ENCODE results near the gene TRAF2.
"Not testable (repeated sequence)": the region's sequence is repeated elsewhere in the genome, so short reads cannot be mapped to it uniquely, and the experiment has no call there.

The TRAF2 gene

DNA sequence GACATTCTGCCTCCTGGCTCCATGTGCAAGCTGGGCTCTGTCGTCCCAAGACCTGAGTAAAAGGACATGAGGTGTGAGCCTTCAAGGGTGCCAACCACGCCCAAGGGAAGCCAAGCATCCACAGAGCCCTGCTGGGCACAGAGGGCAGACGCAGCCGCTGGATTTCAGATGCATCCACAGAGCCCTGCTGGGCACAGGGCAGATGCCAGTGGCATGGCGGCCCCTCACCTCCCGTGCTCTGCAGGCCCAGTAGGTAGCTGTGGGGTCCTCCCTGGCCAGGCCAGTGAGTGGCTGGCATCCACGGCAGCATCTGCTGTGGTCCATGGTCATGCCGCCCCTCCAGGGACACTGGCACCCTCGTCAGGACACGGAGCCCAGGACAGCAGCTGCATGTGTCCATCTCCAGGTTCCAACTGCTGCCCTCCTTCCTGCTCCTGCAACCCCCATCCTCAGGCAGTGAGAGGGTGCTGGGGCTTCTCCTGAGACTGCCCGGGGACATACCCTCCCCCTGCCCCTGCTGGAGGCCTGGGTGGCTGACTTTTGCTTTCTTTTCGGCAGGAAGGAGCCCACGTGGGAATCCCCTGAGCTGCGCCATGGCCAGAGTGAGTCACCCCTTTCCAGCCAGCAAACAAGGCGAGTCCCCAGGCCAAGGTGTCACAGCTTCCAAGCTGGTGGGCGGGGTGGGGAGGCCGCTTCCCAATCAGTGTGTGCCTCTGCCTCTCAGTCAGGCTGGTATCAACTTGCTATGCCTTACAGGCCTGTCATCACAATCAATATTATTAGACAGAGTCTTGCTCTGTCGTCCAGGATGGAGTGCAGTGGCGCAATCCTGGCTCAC lies 4.0 kb upstream of the TRAF2 start:
- DNase-seq = no peak

DNA sequence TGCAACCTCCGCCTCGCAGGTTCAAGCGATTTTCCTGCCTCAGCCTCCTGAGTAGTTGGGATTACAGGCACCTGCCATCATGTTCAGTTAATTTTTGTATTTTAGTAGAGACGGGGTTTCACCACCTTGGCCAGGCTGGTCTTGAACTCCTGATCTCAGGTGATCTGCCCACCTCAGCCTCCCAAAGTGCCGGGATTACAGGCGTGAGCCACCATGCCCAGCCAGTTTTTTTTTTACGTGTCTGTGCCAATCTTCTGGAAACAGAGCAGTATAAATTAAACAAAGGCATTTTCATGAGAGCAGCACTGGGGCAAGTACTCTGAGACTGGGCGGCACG lies 3.4 kb upstream of the TRAF2 start:
- DNase-seq = not testable (repeated sequence)

DNA sequence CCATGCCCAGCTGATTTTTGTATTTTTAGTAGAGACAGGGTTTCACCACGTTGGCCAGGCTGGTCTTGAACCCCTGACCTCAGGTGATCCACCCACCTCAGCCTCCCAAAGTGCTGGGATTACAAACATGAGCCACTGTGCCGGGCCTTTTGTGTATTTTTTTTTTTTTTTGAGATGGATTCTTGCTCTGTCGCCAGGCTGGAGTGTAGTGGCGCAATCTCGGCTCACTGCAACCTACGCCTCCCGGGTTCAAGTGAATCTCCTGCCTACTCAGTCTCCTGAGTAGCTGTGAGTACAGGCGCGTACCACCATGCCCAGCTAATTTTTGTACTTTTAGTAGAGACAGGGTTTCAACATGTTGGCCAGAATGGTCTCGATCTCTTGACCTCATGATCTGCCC lies 2.6 kb upstream of the TRAF2 start:
- DNase-seq = not testable (repeated sequence)

DNA sequence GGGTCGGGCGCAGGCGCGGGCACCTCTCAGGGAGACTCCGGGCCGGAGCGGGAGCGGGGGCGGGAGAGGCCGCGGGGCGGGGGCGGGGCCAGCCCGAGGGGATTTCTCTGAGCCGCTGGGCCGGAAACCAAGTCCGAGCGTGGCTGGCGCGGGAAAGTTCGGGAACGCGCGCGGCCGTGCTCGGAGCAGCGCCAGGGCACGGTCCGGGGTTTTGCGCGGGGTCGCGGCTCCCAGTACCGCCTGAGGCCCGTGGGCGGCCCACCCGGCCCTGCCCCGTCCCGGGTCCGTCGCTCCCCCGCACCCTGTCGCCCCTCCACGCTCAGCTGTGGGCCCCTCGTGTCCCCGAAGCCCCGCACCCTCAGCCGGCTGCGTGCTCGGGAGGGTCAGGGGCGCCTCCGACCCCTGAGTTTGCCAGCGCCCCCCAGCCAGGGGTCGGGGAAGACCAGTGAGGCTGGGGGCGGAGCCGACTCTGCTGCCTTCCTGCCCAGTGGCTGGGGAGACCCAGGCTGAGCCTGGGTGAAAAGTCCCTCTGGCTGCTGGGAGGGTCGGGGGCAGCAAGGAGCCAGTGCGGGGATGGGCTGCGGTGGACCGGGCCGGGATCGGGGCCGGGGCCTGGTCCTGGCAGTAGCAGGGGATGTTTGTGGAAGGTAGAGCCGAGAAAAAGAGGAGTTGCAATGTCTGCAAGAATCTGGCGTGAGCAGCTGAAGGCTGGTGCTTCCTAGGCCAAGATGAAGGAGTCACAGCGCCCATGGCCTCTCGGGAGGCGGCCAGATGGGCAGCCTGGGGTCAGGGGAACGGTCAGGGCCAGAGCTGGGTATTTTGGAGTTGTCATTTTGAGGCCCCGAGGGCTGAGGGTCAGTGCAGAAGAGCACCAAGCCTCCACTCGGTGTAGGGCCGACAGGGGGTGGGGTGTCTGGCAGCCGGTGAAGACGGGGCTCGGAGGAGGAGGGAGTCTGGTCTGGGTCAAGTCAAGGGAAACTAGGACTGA lies 588 bp downstream of the TRAF2 start:
- no peak for DNase-seq

DNA sequence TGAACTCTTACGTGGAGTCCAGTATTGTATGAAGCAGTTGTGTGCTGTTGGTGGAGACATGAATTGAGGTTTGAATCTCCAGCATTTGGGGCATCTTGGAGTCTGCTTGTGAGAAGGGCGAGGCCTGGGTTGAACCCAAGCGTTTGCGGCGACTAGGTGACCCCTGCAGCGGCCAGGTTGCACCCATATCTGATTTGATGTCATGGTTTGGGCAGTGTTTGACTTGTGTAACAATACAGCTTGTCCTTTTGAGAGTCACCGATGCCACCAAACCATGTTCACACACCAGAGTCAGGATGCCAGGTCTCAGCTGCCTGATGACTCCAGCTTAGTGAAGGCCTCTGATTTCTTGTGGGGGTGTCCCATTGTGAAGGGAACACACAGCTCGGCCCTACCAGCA lies 2.1 kb downstream of the TRAF2 start:
- DNase-seq = no peak

DNA sequence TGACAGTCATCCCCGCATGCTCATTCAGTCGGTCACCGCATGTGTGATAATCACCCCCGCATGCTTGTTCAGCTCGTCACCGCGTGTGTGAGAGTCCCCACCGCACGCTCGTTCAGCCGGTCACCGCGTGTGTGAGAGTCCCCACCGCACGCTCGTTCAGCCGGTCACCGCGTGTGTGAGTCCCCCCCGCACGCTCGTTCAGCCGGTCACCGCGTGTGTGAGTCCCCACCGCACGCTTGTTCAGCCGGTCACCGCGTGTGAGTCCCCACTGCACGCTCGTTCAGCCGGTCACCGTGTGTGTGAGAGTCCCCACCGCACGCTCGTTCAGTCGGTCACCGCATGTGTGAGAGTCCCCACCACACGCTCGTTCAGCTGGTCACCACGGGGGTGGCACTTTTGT lies 3.5 kb downstream of the TRAF2 start:
- DNase-seq = no peak

DNA sequence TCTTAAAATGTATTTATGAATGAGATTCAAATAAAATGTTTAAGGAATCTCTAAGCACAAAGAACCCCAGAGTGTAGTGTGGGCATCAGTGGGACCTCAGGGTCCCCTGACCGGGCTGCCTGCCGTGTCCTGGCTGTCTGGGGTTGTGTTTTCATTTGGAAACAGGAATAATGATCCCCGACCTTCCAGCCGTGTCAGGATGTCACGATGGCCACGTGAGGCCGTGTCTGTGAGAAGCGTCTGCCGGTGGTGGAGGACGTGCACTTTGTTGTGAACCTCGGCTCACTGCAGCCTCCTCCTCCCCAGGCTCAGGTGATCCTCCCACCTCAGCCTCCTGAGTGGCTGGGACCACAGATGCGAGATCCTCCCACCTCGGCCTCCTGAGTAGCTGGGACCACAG lies 4.3 kb downstream of the TRAF2 start:
- DNase-seq = no peak

DNA sequence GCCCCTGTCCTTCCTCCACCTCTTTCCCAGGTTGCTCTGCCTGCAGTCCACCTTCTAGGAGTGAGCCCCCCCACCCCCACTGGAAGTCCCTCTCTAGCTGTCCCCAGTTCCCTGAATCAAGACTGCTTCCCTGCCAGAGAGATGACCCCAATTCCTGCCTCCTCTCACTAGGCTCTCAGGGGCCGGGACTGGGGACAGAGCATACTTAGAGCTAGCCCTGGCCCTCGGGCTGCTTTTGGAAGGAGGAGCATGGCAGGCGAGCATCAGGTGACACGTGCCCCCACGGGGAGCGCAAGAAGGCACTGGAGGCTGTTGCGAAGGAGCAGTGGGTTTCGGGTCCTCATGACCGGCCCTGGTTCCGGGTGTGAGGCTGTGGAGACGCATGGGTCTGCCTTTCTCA lies 9.7 kb downstream of the TRAF2 start:
- DNase-seq = no peak

DNA sequence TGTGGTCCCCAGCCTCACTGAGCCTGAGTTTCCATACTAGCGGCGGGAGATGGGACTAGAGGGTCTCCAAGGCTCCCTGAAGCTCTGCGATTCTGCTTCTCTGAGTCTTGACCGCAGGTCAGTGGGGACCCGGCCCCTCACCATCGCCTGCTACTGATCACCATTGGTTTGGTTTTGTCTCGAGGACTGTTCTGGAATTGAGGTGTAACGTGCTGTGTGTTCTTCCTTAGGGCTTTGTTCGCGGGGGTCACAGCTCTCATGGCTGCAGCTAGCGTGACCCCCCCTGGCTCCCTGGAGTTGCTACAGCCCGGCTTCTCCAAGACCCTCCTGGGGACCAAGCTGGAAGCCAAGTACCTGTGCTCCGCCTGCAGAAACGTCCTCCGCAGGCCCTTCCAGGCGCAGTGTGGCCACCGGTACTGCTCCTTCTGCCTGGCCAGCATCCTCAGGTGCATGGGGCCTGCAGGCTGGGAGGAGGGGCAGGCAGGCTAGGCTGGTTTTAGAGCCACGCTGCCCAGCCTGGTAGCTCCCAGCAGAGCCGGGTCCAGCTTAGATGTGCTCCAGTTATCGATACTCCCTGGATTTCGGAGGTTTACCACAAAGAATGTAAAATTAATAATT lies 12.3 kb downstream of the TRAF2 start:
- no peak for DNase-seq

DNA sequence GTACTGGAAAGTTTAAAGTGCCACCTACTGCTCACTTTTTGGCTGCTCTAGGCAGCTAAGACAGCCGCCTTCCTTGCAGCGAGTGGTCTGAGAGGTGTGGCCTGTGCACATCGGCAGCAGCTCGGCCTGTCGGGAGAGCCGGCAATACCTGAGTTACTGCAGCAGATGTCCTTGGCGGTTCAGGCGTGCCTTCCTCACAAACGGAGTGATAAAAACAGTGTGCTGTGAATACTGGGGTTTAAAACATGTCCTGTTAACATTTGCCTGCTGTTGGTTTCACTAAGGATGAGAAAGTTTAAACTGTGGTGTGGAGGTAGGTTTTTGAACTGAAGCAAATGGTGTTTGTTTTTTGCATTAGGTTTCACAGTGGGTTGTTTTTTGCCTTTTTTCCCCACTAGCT lies 12.9 kb downstream of the TRAF2 start:
- DNase-seq = no peak

DNA sequence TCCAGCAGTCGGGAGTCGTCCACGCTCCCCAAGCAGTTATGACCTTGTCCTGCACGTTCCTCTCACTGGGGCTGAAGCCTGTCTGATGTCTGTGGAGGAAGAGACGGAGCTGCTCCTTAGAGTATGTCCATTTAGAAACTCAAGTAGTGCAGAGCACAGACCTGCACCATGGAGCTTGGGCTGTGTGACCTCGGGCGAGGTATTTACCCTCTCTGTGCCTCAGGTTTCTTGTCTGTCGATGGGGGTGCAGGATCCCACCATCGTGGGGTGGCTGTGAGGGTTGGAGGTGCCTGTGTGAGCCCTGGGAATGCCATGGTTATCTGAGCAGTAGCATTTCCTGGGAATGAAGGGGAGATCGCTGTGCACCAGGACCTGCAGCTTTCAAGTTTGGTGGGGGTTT lies 14.2 kb downstream of the TRAF2 start:
- no peak for DNase-seq

DNA sequence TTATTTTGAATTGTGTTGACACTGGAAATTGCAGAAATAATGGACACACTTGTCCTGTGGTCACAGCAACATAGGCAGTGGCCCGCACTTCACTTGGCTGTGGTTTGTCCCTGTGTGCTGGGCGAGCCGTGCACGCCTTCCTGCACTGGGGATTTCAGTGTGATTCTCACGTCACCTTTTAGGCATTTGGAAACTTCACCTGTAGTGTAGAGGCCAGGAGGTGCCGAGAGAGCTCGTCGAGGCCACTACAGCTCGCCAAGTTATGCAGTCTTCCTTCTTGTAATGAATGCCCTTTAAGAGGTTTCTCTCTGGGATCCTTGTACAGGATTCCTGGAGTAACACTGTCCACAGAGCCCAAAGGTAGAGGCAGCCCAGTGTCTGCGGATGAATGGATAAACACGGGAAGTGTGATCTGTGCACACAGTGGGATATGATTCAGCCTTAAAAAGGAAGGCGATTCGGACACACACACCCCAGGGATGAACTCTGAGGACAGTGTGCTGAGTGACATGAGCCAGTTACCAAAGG lies 14.7 kb downstream of the TRAF2 start:
- DNase-seq = no peak

DNA sequence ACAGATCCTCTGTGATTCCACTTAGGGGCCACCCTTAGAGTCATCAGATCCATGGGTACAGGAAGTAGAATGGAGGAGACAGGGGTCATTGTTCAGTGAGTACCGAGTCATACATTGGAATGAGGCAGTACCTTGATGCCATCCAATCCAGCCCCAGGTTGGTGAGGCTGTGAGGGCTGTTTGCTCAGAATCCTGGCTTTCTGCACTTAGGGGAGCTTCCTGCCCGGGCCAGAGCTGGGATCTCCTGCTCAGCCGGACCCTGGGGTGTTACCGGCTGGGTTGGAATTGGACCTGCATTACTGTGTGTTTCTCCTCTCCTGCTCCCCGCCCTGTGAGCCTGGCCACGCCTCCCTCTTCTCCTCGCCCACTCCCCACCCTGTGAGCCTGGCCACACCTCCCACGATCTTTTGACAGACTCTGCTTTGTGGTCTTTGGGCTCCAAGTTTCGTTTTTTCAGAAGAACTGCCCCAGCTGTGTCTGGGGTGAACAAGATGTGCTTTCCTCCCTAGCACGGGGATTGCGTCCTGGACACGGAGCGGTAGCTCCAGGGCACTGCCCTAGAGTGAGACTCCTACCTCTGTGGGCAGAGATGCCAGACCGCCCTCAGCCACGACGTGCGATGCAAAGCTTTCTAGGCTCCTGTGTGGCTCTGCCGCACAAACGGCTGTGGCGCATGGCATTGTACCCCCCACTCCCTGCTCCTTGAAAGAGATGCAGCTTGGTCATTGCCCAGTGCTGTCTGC lies 15.4 kb downstream of the TRAF2 start:
- DNase-seq = no peak

DNA sequence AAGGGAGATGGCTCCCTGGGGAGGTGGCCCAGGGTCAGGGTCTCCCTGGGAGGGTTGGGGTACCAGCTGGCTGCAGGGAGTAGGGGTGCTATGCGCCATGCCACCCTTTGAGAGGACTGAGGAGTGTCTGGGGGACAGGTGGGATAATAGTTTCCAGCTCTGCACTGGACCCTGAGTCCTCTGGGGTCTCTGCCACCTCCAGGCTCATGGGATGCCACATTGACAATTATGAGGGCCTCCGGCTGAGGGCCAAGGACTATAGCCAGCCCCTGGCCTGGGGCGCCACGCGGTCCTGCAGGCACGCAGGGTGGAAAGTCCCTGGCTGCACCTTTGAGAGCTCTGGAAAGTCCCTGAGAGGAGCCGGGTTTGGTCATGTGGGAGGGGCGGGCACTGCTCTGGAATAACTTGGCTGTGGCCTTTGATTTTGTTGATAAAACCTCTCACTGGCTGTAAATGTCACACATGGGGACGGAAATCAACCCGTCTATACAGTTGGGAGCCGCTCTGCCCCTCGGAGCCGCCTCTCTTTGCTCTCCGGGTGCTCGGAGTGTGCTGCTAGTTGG lies 16.0 kb downstream of the TRAF2 start:
- DNase-seq = peak; percentile 78

DNA sequence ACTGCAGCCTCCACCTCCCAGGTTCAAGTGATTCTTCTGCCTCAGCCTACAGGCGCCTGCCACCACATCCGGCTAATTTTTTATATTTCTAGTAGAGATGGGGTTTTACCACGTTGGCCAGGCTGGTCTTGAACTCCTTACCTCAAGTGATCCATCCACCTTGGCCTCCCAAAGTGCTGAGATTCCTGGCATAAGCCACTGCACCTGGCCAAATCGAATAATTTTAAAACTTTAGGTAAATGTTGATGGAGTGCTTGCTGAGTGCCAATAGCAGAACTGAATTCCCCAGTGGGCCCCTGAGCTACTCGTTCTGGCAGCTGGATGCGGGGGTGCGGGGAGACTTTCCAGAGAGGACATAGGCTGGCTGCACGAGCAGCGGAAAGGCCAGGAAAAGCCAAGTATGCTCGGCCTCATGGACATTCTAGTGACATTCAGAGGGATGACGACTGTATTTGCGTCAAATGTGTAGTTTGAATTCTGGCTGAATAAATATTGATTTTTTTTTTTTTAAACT lies 16.8 kb downstream of the TRAF2 start:
- no peak for DNase-seq

DNA sequence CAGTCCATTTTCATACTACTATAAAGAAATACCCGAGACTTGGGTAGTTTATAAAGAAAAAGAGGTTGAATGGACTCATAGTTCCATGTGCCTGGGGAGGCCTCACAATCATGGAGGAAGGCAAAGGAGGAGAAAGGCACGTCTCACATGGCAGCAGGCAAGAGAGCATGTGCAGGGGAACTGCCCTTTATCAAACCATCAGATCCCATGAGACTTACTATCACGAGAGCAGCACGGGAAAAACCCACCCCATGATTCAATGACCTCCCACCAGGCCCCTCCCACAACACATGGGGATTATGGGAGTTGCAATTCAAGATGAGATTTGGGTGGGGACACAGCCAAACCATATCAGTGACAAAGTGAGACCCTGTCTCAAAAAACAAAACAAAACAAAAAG lies 19.9 kb downstream of the TRAF2 start:
- DNase-seq = no peak

DNA sequence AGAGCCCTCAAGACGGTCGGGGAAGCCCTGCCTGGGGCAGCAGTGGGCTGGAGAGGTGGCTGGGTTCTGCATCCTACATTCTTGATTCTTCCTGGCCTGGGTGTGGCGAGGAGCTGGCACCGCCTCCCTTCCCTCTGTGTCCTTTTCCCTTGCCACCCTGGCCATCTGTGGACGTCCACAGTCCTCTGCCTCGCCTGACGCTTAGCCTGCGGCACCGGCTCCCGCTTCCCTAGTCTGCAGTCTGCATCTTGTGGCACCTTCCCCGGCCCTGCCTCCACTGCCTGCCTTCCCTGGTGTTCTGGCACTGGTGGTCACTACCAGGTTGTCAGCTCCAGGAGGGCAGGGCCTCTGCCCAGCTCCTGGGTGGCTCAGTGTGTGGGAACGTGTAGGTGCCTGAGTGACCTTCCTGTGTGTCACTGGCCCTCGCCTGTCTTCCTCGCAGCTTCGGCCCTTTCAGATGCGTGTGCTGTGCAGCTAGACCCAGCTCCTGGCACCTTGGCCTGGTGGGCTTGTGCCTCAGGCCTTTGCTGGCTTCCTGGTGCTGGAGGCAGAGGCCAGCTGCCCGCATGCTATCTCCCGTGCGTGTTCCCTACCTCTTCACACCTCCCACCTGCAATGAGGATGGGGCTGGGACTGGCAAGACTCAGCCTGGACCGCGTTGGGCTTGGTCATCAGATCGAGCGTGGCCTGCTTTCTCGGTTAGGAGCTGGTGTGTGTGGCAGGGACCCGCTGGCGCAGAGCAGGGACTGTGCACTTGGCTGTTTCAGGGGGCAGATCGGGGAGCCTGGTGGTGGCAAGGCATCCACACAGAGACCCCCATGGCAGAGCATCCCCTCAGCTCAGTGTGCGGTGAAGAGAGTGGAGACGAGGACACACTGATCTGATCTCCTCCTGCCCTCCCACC lies 20.9 kb downstream of the TRAF2 start:
- no peak for DNase-seq

DNA sequence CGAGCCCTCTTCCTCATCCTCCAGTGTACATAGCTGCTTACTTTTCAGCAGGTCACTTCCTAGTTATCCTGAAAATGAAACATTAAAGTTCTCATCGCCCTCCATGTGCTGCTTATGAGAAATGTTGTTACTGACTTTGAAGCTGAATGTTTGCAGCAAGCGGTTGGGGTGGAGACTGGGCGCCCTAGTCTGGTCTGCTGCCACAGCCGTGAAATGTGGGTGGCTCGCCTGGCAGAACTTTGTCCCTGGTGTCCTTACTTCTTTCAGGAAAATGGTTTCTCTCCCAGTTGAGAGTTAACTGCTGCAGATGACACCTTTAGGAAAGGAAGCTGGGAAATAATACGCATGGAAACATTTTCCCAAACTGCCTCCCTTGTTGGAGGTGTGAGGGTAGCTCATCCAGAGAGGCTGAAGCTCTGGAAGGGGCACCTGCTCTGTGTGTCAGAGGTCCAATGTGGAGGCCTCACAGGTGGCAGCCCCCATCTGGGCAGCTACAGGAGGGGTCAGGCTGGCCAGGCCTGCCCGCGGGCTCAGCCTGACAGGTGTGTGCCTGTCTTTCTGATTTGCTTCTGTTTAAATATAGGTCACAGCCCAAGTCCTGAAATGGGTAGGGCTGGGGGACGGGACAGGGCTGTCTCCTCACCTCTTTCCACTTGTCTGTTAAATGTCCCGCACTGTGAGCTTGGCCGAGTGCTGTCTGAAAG lies 24.0 kb downstream of the TRAF2 start:
- no peak for DNase-seq

DNA sequence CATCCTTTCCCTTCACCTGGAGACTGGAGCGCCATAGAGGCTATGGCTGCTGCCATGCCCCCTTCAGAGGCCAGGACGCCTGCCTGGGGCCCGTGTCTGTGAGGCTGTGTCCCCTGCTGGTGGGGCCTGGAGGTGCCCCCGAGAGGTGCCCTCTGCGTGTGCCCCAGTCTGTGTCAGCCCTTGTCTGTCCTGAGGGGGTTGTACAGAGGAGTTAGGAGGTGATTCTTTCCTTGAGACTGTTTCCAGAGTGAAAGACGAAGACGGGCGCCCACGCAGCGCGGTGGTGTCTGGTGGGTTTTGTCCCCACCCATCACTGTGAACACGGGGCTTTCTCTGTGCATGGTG lies 24.6 kb downstream of the TRAF2 start:
- DNase-seq = no peak

DNA sequence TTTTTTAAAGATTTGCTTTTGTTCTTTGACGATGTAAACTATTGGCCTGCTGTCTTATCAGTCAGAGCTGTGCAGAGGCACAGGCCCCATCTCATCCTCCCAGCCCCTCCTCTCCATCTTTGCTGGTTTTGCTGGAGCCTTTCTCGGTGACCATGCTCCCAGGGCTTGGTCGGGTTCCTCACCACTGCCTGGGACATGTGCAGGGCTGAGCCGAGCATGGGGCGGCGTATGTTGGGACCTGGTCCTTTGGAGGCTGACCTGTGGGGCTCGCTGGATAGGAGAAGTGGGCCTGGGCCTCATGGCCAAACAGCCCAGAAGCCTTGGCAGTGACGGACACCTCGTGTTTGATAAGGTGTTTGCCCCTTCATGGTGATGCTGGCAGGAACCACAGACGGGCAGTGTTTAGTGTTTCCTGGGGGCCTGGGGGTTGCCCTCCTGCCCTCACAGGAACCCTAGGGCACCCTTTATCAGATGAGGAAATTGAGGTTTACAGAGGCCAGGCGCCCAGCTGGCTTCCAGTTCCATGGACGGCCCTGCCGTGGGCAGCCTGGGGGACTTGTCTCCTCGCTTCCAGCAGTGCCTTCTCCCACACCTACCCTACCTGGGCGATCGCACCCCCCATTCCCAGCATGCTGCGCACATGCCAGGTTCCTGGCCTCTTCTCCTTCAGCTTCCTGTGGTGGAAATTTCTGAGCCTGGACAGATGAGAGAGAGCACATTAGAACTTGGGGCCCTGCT lies 27.6 kb downstream of the TRAF2 start:
- no peak for DNase-seq

Data from amniotic stem cell (primary cell).